HEK293T (cell line): ENCODE measurements around the gene TEX264.
"Not testable (repeated sequence)": the region's sequence is repeated elsewhere in the genome, so short reads cannot be mapped to it uniquely, and the experiment has no call there.

Source experiments
- CTCF ChIA-PET: fragments of 350-600 bp; formaldehyde crosslinking; extraction: SDS; loops from one replicate; lab custom pipeline; 2021; ENCODE audit warnings: antibody characterized with exemption, inconsistent platforms; lab: Yijun Ruan, JAX
- POLR2A ChIA-PET: fragments of 350-600 bp; formaldehyde crosslinking; extraction: SDS; loops from one replicate; lab custom pipeline; 2020; ENCODE audit warnings: antibody characterized with exemption, inconsistent platforms; lab: Yijun Ruan, JAX
- DNase-seq: peaks from one replicate; pipeline ENCODE4 v3.0.0; 2012; ENCODE audit warnings: mixed read lengths; ENCODE audit errors: extremely low spot score
- ARNT ChIP-seq: fragments of 450-650 bp; IDR thresholded peaks from 2 replicates; pipeline ENCODE4 v1.6.1; 2017; ENCODE audit warnings: mild to moderate bottlenecking
- BHLHE40 ChIP-seq: fragments of 450-650 bp; IDR thresholded peaks from 2 replicates; pipeline ENCODE4 v1.6.1; 2016; ENCODE audit warnings: mild to moderate bottlenecking, moderate library complexity, borderline replicate concordance
- CTBP1 ChIP-seq: fragments of 450-650 bp; IDR thresholded peaks from 2 replicates; pipeline ENCODE4 v1.6.1; 2016; ENCODE audit warnings: borderline replicate concordance
- ELF4 ChIP-seq: fragments of 450-650 bp; IDR thresholded peaks from 2 replicates; pipeline ENCODE4 v1.6.1; 2017; ENCODE audit warnings: antibody characterized with exemption
- FOXA1 ChIP-seq: fragments of 450-650 bp; IDR thresholded peaks from 2 replicates; pipeline ENCODE4 v1.6.1; 2016; ENCODE audit warnings: mild to moderate bottlenecking
- FOXK2 ChIP-seq: fragments of 450-650 bp; IDR thresholded peaks from 2 replicates; pipeline ENCODE4 v1.6.1; 2016; ENCODE audit warnings: mild to moderate bottlenecking
- FOXM1 ChIP-seq: fragments of 450-650 bp; IDR thresholded peaks from 2 replicates; pipeline ENCODE4 v1.6.1; 2017; ENCODE audit warnings: mild to moderate bottlenecking, borderline replicate concordance
- HDGF ChIP-seq: fragments of 450-650 bp; IDR thresholded peaks from 2 replicates; pipeline ENCODE4 v1.6.1; 2017; ENCODE audit warnings: antibody characterized with exemption, borderline replicate concordance
- L3MBTL2 ChIP-seq: fragments of 450-650 bp; conservative IDR thresholded peaks from 2 replicates; pipeline ENCODE4 v1.6.1; 2016; ENCODE audit warnings: mild to moderate bottlenecking
- LEF1 ChIP-seq: fragments of 450-650 bp; IDR thresholded peaks from 2 replicates; pipeline ENCODE4 v1.6.1; 2017; ENCODE audit warnings: mild to moderate bottlenecking, borderline replicate concordance
- NFRKB ChIP-seq: fragments of 450-650 bp; IDR thresholded peaks from 2 replicates; pipeline ENCODE4 v1.6.1; 2016; ENCODE audit warnings: mild to moderate bottlenecking, moderate library complexity
- PKNOX1 ChIP-seq: fragments of 450-650 bp; IDR thresholded peaks from 2 replicates; pipeline ENCODE4 v1.6.1; 2016
- SP1 ChIP-seq: fragments of 450-650 bp; IDR thresholded peaks from 2 replicates; pipeline ENCODE4 v1.6.1; 2017
- SUZ12 ChIP-seq: fragments of 450-650 bp; IDR thresholded peaks from 2 replicates; pipeline ENCODE4 v1.6.1; 2016; ENCODE audit warnings: mild to moderate bottlenecking
- TARDBP ChIP-seq: fragments of 450-650 bp; IDR thresholded peaks from 2 replicates; pipeline ENCODE4 v1.6.1; 2016
- ZNF384 ChIP-seq: fragments of 450-650 bp; IDR thresholded peaks from 2 replicates; pipeline ENCODE4 v1.6.1; 2016

The TEX264 gene

GRCh38 chr3:51637941-51638471 lies 33.0 kb upstream of the TEX264 start:
- TF ChIP-seq SP1 (no peak), SUZ12 (no peak), CTBP1 (no peak), ARNT (no peak), FOXM1 (no peak)
- ChIA-PET CTCF (interaction anchor here (0.7 to 1.0 kb wide), 2 partner anchors 9 to 56 kb away, joined by 3 read pairs; no protein-coding TSS in a partner anchor), POLR2A (interaction anchor here (1.0 kb wide), 1 partner anchor 135 kb away, joined by 3 read pairs; no protein-coding TSS in a partner anchor)
- peak; percentile 78 for DNase-seq

GRCh38 chr3:51642462-51642861 lies 28.6 kb upstream of the TEX264 start:
- DNase-seq: no peak
- ChIA-PET POLR2A (no interaction called here), CTCF (interaction anchor here (0.8 to 1.9 kb wide), 2 partner anchors 9 to 27 kb away, joined by 3 to 8 read pairs; no protein-coding TSS in a partner anchor)
- TF ChIP-seq FOXM1 (no peak), CTBP1 (no peak), BHLHE40 (no peak), FOXK2 (no peak), L3MBTL2 (no peak), PKNOX1 (no peak), ZNF384 (no peak), FOXA1 (no peak), ELF4 (no peak), SP1 (no peak), LEF1 (no peak), TARDBP (no peak)

- ChIA-PET CTCF (no interaction called here), POLR2A (no interaction called here)
- TF ChIP-seq LEF1 (no peak), CTBP1 (no peak), SUZ12 (no peak), TARDBP (no peak), BHLHE40 (no peak), PKNOX1 (no peak), FOXM1 (no peak), HDGF (no peak), ELF4 (no peak), ZNF384 (no peak), FOXK2 (no peak), L3MBTL2 (no peak), ARNT (no peak), NFRKB (no peak), FOXA1 (no peak), SP1 (no peak)
- no peak for DNase-seq
These were observed 25.0 kb upstream of the TEX264 start for GRCh38 chr3:51646091-51646490.

- POLR2A ChIA-PET, CTCF ChIA-PET, DNase-seq: not testable (repeated sequence)
These were observed 18.9 kb upstream of the TEX264 start for GRCh38 chr3:51652103-51652502.

GRCh38 chr3:51653409-51653808 lies 17.6 kb upstream of the TEX264 start:
- CTCF ChIA-PET, DNase-seq, POLR2A ChIA-PET: not testable (repeated sequence)

- ChIA-PET CTCF (no interaction called here), POLR2A (interaction anchor here (0.7 kb wide), 1 partner anchor 157 kb away, joined by 3 read pairs; the partner anchor contains the start of gene DCAF1)
- no peak for DNase-seq
- no peak for TF ChIP-seq PKNOX1
- TF ChIP-seq FOXM1: no peak
- TF ChIP-seq ELF4: no peak
- TF ChIP-seq ZNF384: no peak
- TF ChIP-seq FOXK2: no peak
- no peak for TF ChIP-seq FOXA1
- TF ChIP-seq SP1: no peak
- no peak for TF ChIP-seq LEF1
- TF ChIP-seq L3MBTL2: no peak
- TF ChIP-seq NFRKB: no peak
- no peak for TF ChIP-seq SUZ12
- no peak for TF ChIP-seq BHLHE40
- TF ChIP-seq ARNT: no peak
- no peak for TF ChIP-seq TARDBP
- TF ChIP-seq CTBP1: no peak
- TF ChIP-seq HDGF: no peak
These were observed 13.8 kb upstream of the TEX264 start for GRCh38 chr3:51657234-51657633.

- CTCF ChIA-PET: interaction anchor here (1.7 kb wide), 1 partner anchor 9 kb away, joined by 12 read pairs; no protein-coding TSS in a partner anchor
- no peak for TF ChIP-seq LEF1
- TF ChIP-seq L3MBTL2: no peak
- no peak for TF ChIP-seq TARDBP
- TF ChIP-seq SUZ12: no peak
- DNase-seq: no peak
- POLR2A ChIA-PET: no interaction called here
These were observed 11.1 kb upstream of the TEX264 start for GRCh38 chr3:51659942-51660341.
